Cardiac muscle cell (in vitro differentiated cells and primary cell): ENCODE measurements around the gene STUB1. TPM values are rescaled to one million over a fixed set of nuclear protein-coding genes. Genes with fewer than 3 reads are reported as not detected.

ENCODE experiments used
- DNase-seq, 2 donors: peaks; one replicate each; pipeline versions ENCODE4 v3.0.0 to v3.0.0-alpha.2; 2010 to 2017; ENCODE audit warnings: low read depth in 1 of 2, low spot score in 1 of 2
- H3K27ac ChIP-seq: fragments of 200-600 bp; sonication (generic); 2 replicates; pipeline ENCODE4 v1.5.1; 2016
- H3K27me3 ChIP-seq: fragments of 200-600 bp; sonication (generic); 2 replicates; pipeline ENCODE4 v1.6.0; 2016; ENCODE audit warnings: control low read depth
- H3K36me3 ChIP-seq: fragments of 200-600 bp; sonication (generic); 2 replicates; pipeline ENCODE4 v1.5.1; 2016; ENCODE audit warnings: control low read depth
- H3K4me1 ChIP-seq: fragments of 200-600 bp; sonication (generic); 2 replicates; pipeline ENCODE4 v1.8.1; 2017; ENCODE audit warnings: low read depth, mild to moderate bottlenecking, mixed run types
- H3K4me3 ChIP-seq: fragments of 200-600 bp; sonication (generic); 2 replicates; pipeline ENCODE4 v1.5.1; 2016; ENCODE audit warnings: mild to moderate bottlenecking
- H3K9me3 ChIP-seq: fragments of 200-600 bp; sonication (generic); 2 replicates; pipeline ENCODE4 v1.5.1; 2017; ENCODE audit warnings: low read depth, mild to moderate bottlenecking, control low read depth
- CTCF ChIP-seq: IDR thresholded peaks from 2 replicates; pipeline ENCODE4 v1.5.1; 2012; ENCODE audit warnings: low read depth, mild to moderate bottlenecking, low read length
- polyA plus RNA-seq: library from polyadenylated mRNA; unstranded; fragments of >200 nt; fragmentation: Nextera tagmentation; extraction: Ambion mirVana; gene quantifications from 2 replicates; pipeline ENCODE4 v1.2.1, GENCODE V29; 2016
- total RNA-seq: library from RNA; depleted of rRNA; stranded (reverse); fragments of >200 nt; gene quantifications from 2 replicates; pipeline ENCODE4 v1.2.3, GENCODE V29; 2016

STUB1 gene
- total and polyA plus RNA-seq, 2 experiments from 2014 or later = 176 to 269 TPM

GRCh38 chr16:637081-638018 is 42.9 kb upstream of the STUB1 start:
- no peak for TF ChIP-seq CTCF
- H3K36me3 ChIP-seq = peaks cover 9% of the 10 kb centered on the region
- peak; percentile 93 to 94 for DNase-seq
- no peaks in the 10 kb centered on the region for H3K27me3 ChIP-seq
- no peaks in the 10 kb centered on the region for H3K9me3 ChIP-seq
- peak overlapping the region; percentile 93 for H3K27ac ChIP-seq
- peak overlapping the region; percentile 83 for H3K4me3 ChIP-seq
- peaks cover 18% of the 10 kb centered on the region for H3K4me1 ChIP-seq

GRCh38 chr16:638034-638543 is 42.1 kb upstream of the STUB1 start:
- peaks cover 9% of the 10 kb centered on the region for H3K36me3 ChIP-seq
- H3K4me3 ChIP-seq = no peak overlapping the region
- H3K27ac ChIP-seq = peak overlapping the region; percentile 90
- no peak for TF ChIP-seq CTCF
- no peak for DNase-seq
- H3K27me3 ChIP-seq = no peaks in the 10 kb centered on the region
- no peaks in the 10 kb centered on the region for H3K9me3 ChIP-seq
- H3K4me1 ChIP-seq = peaks cover 23% of the 10 kb centered on the region

GRCh38 chr16:638836-639235 is 41.4 kb upstream of the STUB1 start:
- no peak for DNase-seq

GRCh38 chr16:640614-641013 is 39.6 kb upstream of the STUB1 start:
- Histone ChIP-seq H3K4me3 (peak overlapping the region; percentile 80), H3K4me1 (peaks cover 23% of the 10 kb centered on the region), H3K9me3 (no peaks in the 10 kb centered on the region), H3K36me3 (no peaks in the 10 kb centered on the region), H3K27ac (no peak overlapping the region), H3K27me3 (no peaks in the 10 kb centered on the region)
- no peak for DNase-seq
- TF ChIP-seq CTCF = no peak

More at GRCh38 chr16:638836-639235, 41.4 kb upstream of the STUB1 start:
- Histone ChIP-seq H3K4me3 (no peak overlapping the region), H3K27ac (peak overlapping the region; percentile 29), H3K36me3 (peaks cover 1% of the 10 kb centered on the region), H3K27me3 (no peaks in the 10 kb centered on the region), H3K9me3 (no peaks in the 10 kb centered on the region), H3K4me1 (peaks cover 23% of the 10 kb centered on the region)
- TF ChIP-seq CTCF = no peak

- Histone ChIP-seq H3K4me1 (peaks cover 23% of the 10 kb centered on the region), H3K27ac (peak within 1 kb of the TSS; percentile 83), H3K27me3 (no peaks in the 10 kb centered on the region), H3K36me3 (no peaks in the 10 kb centered on the region), H3K4me3 (peak within 1 kb of the TSS; percentile 80), H3K9me3 (no peaks in the 10 kb centered on the region)
- TF ChIP-seq CTCF = no peak
- peak; percentile 84 to 96 for DNase-seq
Observed at GRCh38 chr16:641326-642188, 38.7 kb upstream of the STUB1 start, which contains the start of gene MCRIP2. TSS of gene MCRIP2 (plus strand) at chr16:641828. CDS start at chr16:641992, 164 bp downstream.
